H9 (cell line): ENCODE results near the gene GPS1. TPM values are rescaled to one million over a fixed set of nuclear protein-coding genes. Genes with fewer than 3 reads are reported as not detected.

Experiments used
- DNase-seq: peaks from one replicate; pipeline ENCODE4 v3.0.0-alpha.2; 2017
- H2AFZ ChIP-seq: one replicate; pipeline ENCODE4 v1.6.1; 2013; ENCODE audit warnings: mild to moderate bottlenecking, low read length, control low read depth, moderate library complexity
- H2AK5ac ChIP-seq: 2 replicates; pipeline ENCODE4 v1.6.1; 2013; ENCODE audit warnings: low read length, control low read depth, mixed read lengths; ENCODE audit not compliant: insufficient read length
- H2BK120ac ChIP-seq: one replicate; pipeline ENCODE4 v1.6.1; 2013; ENCODE audit warnings: low read depth, mild to moderate bottlenecking, low read length, control low read depth, inconsistent platforms; ENCODE audit not compliant: poor library complexity, severe bottlenecking
- H2BK12ac ChIP-seq: 2 replicates; pipeline ENCODE4 v1.6.1; 2013; ENCODE audit warnings: low read length, control low read depth, mixed read lengths, low read depth; ENCODE audit not compliant: insufficient read length
- H2BK15ac ChIP-seq: 2 replicates; pipeline ENCODE4 v1.6.1; 2013; ENCODE audit warnings: low read depth, low read length, control low read depth
- H2BK20ac ChIP-seq: one replicate; pipeline ENCODE4 v1.6.1; 2013; ENCODE audit warnings: low read depth, mild to moderate bottlenecking, low read length, control low read depth, inconsistent platforms; ENCODE audit not compliant: poor library complexity, severe bottlenecking
- H2BK5ac ChIP-seq: 2 replicates; pipeline ENCODE4 v1.6.1; 2013; ENCODE audit warnings: low read length, control low read depth, mixed read lengths; ENCODE audit not compliant: insufficient read length
- H3K14ac ChIP-seq: 2 replicates; pipeline ENCODE4 v1.6.1; 2013; ENCODE audit warnings: low read length, control low read depth; ENCODE audit not compliant: insufficient read depth
- H3K18ac ChIP-seq: 2 replicates; pipeline ENCODE4 v1.6.1; 2013; ENCODE audit warnings: low read depth, mild to moderate bottlenecking, mixed read lengths, low read length, control low read depth; ENCODE audit not compliant: insufficient read length
- H3K23ac ChIP-seq: 2 replicates; pipeline ENCODE4 v1.6.1; 2013; ENCODE audit warnings: low read length, control low read depth, mixed read lengths, low read depth; ENCODE audit not compliant: insufficient read length
- H3K23me2 ChIP-seq: 2 replicates; pipeline ENCODE4 v1.6.1; 2013; ENCODE audit warnings: low read depth, mild to moderate bottlenecking, mixed read lengths, low read length, control low read depth; ENCODE audit not compliant: insufficient read length, poor library complexity, severe bottlenecking
- H3K27ac ChIP-seq: 2 replicates; pipeline ENCODE4 v1.5.1; 2013; ENCODE audit warnings: low read length, control low read depth, mixed read lengths, low read depth; ENCODE audit not compliant: insufficient read length
- H3K27me3 ChIP-seq: 2 replicates; pipeline ENCODE4 v1.6.1; 2013; ENCODE audit warnings: low read length, control low read depth, inconsistent platforms; ENCODE audit not compliant: insufficient read depth
- H3K4ac ChIP-seq: 2 replicates; pipeline ENCODE4 v1.6.1; 2013; ENCODE audit warnings: low read depth, mild to moderate bottlenecking, control low read depth, inconsistent platforms, low read length, moderate library complexity
- H3K4me1 ChIP-seq: 2 replicates; pipeline ENCODE4 v1.6.1; 2013; ENCODE audit warnings: low read length, control low read depth, inconsistent platforms; ENCODE audit not compliant: insufficient read depth
- H3K4me2 ChIP-seq: 2 replicates; pipeline ENCODE4 v1.6.1; 2013; ENCODE audit warnings: low read length, control low read depth, mixed read lengths; ENCODE audit not compliant: insufficient read length, insufficient read depth
- H3K56ac ChIP-seq: 2 replicates; pipeline ENCODE4 v1.6.1; 2013; ENCODE audit warnings: low read depth, mild to moderate bottlenecking, mixed read lengths, low read length, control low read depth; ENCODE audit not compliant: insufficient read length
- H3K79me1 ChIP-seq: 2 replicates; pipeline ENCODE4 v1.6.1; 2013; ENCODE audit warnings: low read depth, mild to moderate bottlenecking, moderate library complexity, low read length, control low read depth, inconsistent platforms; ENCODE audit not compliant: insufficient read depth, poor library complexity, severe bottlenecking
- H3K79me2 ChIP-seq: 2 replicates; pipeline ENCODE4 v1.6.1; 2013; ENCODE audit warnings: low read length, control low read depth, inconsistent platforms; ENCODE audit not compliant: insufficient read depth
- H3K9ac ChIP-seq: 2 replicates; pipeline ENCODE4 v1.6.1; 2013; ENCODE audit warnings: low read length, control low read depth, mixed read lengths; ENCODE audit not compliant: insufficient read length; ENCODE audit errors: extremely low read depth
- H3K9me3 ChIP-seq: one replicate; pipeline ENCODE4 v1.6.1; 2013; ENCODE audit warnings: low read depth, low read length, inconsistent platforms; ENCODE audit not compliant: control insufficient read depth
- H3T11ph ChIP-seq: one replicate; pipeline ENCODE4 v1.6.1; 2013; ENCODE audit warnings: mild to moderate bottlenecking, low read length, control low read depth, inconsistent platforms
- H4K20me1 ChIP-seq: one replicate; pipeline ENCODE4 v1.6.1; 2013; ENCODE audit not compliant: control insufficient read depth, insufficient read length, insufficient read depth
- H4K5ac ChIP-seq: 2 replicates; pipeline ENCODE4 v1.6.1; 2013; ENCODE audit warnings: low read depth, mild to moderate bottlenecking, mixed read lengths, low read length, control low read depth; ENCODE audit not compliant: insufficient read length
- H4K8ac ChIP-seq: replicated peaks from 2 replicates; pipeline ENCODE4 v1.6.1; 2013; ENCODE audit warnings: low read length, control low read depth, mixed read lengths, low read depth; ENCODE audit not compliant: insufficient read length
- H4K91ac ChIP-seq: 2 replicates; pipeline ENCODE4 v1.6.1; 2013; ENCODE audit warnings: low read depth, mild to moderate bottlenecking, moderate library complexity, mixed read lengths, low read length, control low read depth; ENCODE audit not compliant: insufficient read length
- H3K27ac Mint-ChIP-seq, 3 experiments: 2 replicates in 2 of 3; 3 replicates in 1 of 3; pipeline ENCODE4 v1.8.0; 2020 to 2021; ENCODE audit warnings: mixed read lengths in 3 of 3, mild to moderate bottlenecking in 1 of 3, moderate library complexity in 1 of 3
- H3K27me3 Mint-ChIP-seq: 2 replicates; pipeline ENCODE4 v1.8.0; 2021; ENCODE audit warnings: low read depth, mild to moderate bottlenecking, moderate library complexity, mixed read lengths
- H3K36me3 Mint-ChIP-seq, 3 experiments: 2 replicates in 2 of 3; 3 replicates in 1 of 3; pipeline ENCODE4 v1.8.0; 2020 to 2021; ENCODE audit warnings: low read depth in 3 of 3, mixed read lengths in 3 of 3; ENCODE audit not compliant: insufficient read depth in 1 of 3
- H3K4me1 Mint-ChIP-seq, 2 experiments: 2 replicates each; pipeline ENCODE4 v1.8.0; 2020; ENCODE audit warnings: mixed read lengths in 2 of 2
- H3K4me3 Mint-ChIP-seq, 2 experiments: 2 replicates in 1 of 2; 3 replicates in 1 of 2; pipeline ENCODE4 v1.8.0; 2020 to 2021; ENCODE audit warnings: mild to moderate bottlenecking in 2 of 2, mixed read lengths in 2 of 2, moderate library complexity in 1 of 2
- H3K9me3 Mint-ChIP-seq, 2 experiments: 2 replicates in 1 of 2; 3 replicates in 1 of 2; pipeline ENCODE4 v1.8.0; 2020; ENCODE audit warnings: mild to moderate bottlenecking in 2 of 2, mixed read lengths in 2 of 2, moderate library complexity in 1 of 2
- WGBS: extraction: QIAGEN DNeasy Blood & Tissue Kit; methylation state at CpG from one replicate; pipeline ENCODE4 v1.1.7; 2013; ENCODE audit warnings: missing lambda C conversion rate, low lambda C conversion rate, mixed read lengths; ENCODE audit not compliant: insufficient read length; ENCODE audit errors: extremely low coverage; 5-methylcytosine and 5-hydroxymethylcytosine counted together
- total RNA-seq: library from RNA; stranded (reverse); gene quantifications from 2 replicates; pipeline ENCODE4 v1.2.1, GENCODE V29; 2021
- TF ChIP-seq, protein P1 (sequence below): fragments of 200-600 bp; sonication (generic); conservative IDR thresholded peaks from 3 replicates; pipeline ENCODE4 v1.8.0; 2021; ENCODE audit warnings: antibody characterized with exemption, mild to moderate bottlenecking

GPS1 gene
- total RNA-seq, 1 experiment from 2014 or later, result 164 TPM

DNA sequence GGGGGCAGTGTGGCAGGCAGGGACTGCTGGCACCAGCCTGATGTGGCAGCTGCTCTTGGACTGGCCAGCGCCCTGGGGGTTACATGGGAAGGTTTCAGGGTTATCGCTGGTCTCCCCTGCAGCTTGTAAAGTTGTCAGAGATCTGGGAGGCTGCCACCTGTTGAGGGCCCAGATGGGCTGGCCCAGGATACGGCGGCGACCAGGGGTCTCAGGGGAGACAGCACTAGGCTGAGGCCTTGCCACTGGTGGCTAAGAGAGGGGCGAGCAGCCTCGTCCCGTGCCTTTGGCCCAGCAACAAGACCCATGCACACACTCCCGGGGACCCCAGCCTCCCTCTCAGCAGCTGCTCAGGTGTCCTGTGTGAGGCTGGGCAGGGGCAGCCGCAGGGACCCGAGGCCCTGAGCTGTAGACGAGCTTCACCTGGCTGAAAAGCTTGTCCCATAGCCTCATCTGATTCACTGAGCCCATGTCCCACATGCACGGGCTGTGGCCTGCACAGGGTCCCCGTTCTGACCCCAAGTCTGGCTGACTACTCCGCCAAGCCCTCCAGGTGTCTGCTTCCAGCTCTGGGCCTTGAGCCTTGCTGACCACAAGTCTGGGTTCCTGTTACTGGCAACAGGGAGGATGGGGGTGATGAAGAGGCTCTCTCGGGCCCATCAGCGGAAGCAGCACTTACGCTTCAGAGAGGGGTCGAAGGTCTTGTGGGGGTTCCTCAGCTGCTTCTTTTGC lies 7.7 kb downstream of the GPS1 start:
- no peaks in the 10 kb centered on the region for H3K79me2 ChIP-seq
- no CpG with 5 or more reads among the region's 19 CpGs for WGBS
- no peak overlapping the region for H3T11ph ChIP-seq
- no peaks in the 10 kb centered on the region for H3K23me2 ChIP-seq
- no peak overlapping the region for H2AK5ac ChIP-seq
- Mint-ChIP-seq H3K9me3 (no peaks in the 10 kb centered on the region), H3K36me3 (peaks cover 6 to 44% (median 43%) of the 10 kb centered on the region in 3 experiments), H3K4me1 (no peaks in the 10 kb centered on the region), H3K4me3 (no peak overlapping the region), H3K27ac (no peak overlapping the region), H3K27me3 (no peaks in the 10 kb centered on the region)
- no peak overlapping the region for H4K5ac ChIP-seq
- H2BK120ac ChIP-seq, result no peak overlapping the region
- no peaks in the 10 kb centered on the region for H3K27me3 ChIP-seq
- no peak overlapping the region for H3K4ac ChIP-seq
- peaks cover 3% of the 10 kb centered on the region for H4K20me1 ChIP-seq
- H3K14ac ChIP-seq, result no peak overlapping the region
- H3K79me1 ChIP-seq, result no peaks in the 10 kb centered on the region
- H3K56ac ChIP-seq, result no peak overlapping the region
- no peak overlapping the region for H3K23ac ChIP-seq
- no peak overlapping the region for H2BK15ac ChIP-seq
- no peaks in the 10 kb centered on the region for H3K4me1 ChIP-seq
- no peak overlapping the region for H3K27ac ChIP-seq
- no peak overlapping the region for H4K91ac ChIP-seq
- H2BK20ac ChIP-seq, result no peak overlapping the region
- H3K4me2 ChIP-seq, result no peak overlapping the region
- H4K8ac ChIP-seq, result no peak overlapping the region
- H3K18ac ChIP-seq, result no peak overlapping the region
- DNase-seq, result no peak
- H2BK12ac ChIP-seq, result no peak overlapping the region
- H2AFZ ChIP-seq, result no peak overlapping the region
- no peaks in the 10 kb centered on the region for H3K9me3 ChIP-seq
- TF ChIP-seq, protein P1, sequence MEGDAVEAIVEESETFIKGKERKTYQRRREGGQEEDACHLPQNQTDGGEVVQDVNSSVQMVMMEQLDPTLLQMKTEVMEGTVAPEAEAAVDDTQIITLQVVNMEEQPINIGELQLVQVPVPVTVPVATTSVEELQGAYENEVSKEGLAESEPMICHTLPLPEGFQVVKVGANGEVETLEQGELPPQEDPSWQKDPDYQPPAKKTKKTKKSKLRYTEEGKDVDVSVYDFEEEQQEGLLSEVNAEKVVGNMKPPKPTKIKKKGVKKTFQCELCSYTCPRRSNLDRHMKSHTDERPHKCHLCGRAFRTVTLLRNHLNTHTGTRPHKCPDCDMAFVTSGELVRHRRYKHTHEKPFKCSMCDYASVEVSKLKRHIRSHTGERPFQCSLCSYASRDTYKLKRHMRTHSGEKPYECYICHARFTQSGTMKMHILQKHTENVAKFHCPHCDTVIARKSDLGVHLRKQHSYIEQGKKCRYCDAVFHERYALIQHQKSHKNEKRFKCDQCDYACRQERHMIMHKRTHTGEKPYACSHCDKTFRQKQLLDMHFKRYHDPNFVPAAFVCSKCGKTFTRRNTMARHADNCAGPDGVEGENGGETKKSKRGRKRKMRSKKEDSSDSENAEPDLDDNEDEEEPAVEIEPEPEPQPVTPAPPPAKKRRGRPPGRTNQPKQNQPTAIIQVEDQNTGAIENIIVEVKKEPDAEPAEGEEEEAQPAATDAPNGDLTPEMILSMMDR, result no peak
- H3K9ac ChIP-seq, result no peak overlapping the region
- H2BK5ac ChIP-seq, result no peak overlapping the region
